H1 (cell line): ENCODE measurements around the gene PSMD9. TPM values are rescaled to one million over a fixed set of nuclear protein-coding genes. Genes with fewer than 3 reads are reported as not detected.

Experiments used
- CTCF ChIA-PET: fragments of 300-600 bp; sonication (Branson Sonifier 250); formaldehyde crosslinking; loops from one replicate; lab custom pipeline; 2021; ENCODE audit not compliant: partially characterized antibody; lab: Charles Lee
- POLR2A ChIA-PET: fragments of 300-600 bp; sonication (Branson Sonifier 250); formaldehyde crosslinking; loops from one replicate; lab custom pipeline; 2021; ENCODE audit warnings: inconsistent platforms; ENCODE audit not compliant: partially characterized antibody; lab: Charles Lee
- DNase-seq, 2 experiments: peaks; one replicate each; pipeline versions ENCODE4 v3.0.0 to v3.0.0-alpha.2; 2010 to 2022; ENCODE audit warnings: low spot score in 2 of 2, low read depth in 1 of 2, mixed read lengths in 1 of 2
- FAIRE-seq: peaks from 2 replicates; lab custom pipeline; 2011; peaks lifted over from hg19 to GRCh38; lab: Jason Lieb, UNC
- H2AFZ ChIP-seq: 2 replicates; pipeline ENCODE4 v1.8.1; 2012; ENCODE audit warnings: low read length, inconsistent platforms
- H2AK5ac ChIP-seq: 2 replicates; pipeline ENCODE4 v1.6.1; 2013; ENCODE audit warnings: low read depth, low read length
- H2BK120ac ChIP-seq: replicated peaks from 2 replicates; pipeline ENCODE3; 2013; ENCODE audit warnings: low read depth, low read length, inconsistent platforms
- H2BK12ac ChIP-seq: 2 replicates; pipeline ENCODE4 v1.6.1; 2013; ENCODE audit warnings: low read depth, low read length
- H2BK15ac ChIP-seq: 2 replicates; pipeline ENCODE4 v1.6.1; 2013; ENCODE audit warnings: low read length
- H2BK20ac ChIP-seq: 2 replicates; pipeline ENCODE4 v1.6.1; 2013; ENCODE audit warnings: low read length
- H2BK5ac ChIP-seq: 2 replicates; pipeline ENCODE4 v1.6.1; 2013; ENCODE audit warnings: low read depth, low read length
- H3K14ac ChIP-seq: 2 replicates; pipeline ENCODE4 v1.6.1; 2013; ENCODE audit warnings: inconsistent platforms; ENCODE audit not compliant: insufficient read length
- H3K18ac ChIP-seq: 2 replicates; pipeline ENCODE4 v1.6.1; 2013; ENCODE audit warnings: low read length; ENCODE audit errors: extremely low read depth
- H3K23ac ChIP-seq: 2 replicates; pipeline ENCODE4 v1.6.1; 2013; ENCODE audit warnings: inconsistent platforms; ENCODE audit not compliant: insufficient read length
- H3K23me2 ChIP-seq: 2 replicates; pipeline ENCODE4 v1.6.1; 2013; ENCODE audit warnings: low read depth, low read length
- H3K27ac ChIP-seq: 2 replicates; pipeline ENCODE4 v1.6.1; 2011; ENCODE audit warnings: low read depth, low read length, inconsistent platforms
- H3K27me3 ChIP-seq, 4 experiments: replicated peaks in 1 of 4; 1 replicate in 1 of 4; 2 replicates in 3 of 4; pipeline versions ENCODE4 v1.6.1 to v1.8.1; 2011 to 2013; ENCODE audit warnings: low read length in 3 of 4, mild to moderate bottlenecking in 3 of 4, inconsistent platforms in 2 of 4, mixed read lengths in 2 of 4, moderate library complexity in 1 of 4; ENCODE audit not compliant: control insufficient read depth in 3 of 4, insufficient read depth in 3 of 4; ENCODE audit errors: extremely low read depth in 1 of 4
- H3K36me3 ChIP-seq, 4 experiments: 2 replicates each; pipeline versions ENCODE4 v1.6.1 to v1.8.1; 2011 to 2013; ENCODE audit warnings: mild to moderate bottlenecking in 4 of 4, low read length in 3 of 4, moderate library complexity in 2 of 4, control low read depth in 1 of 4, inconsistent platforms in 1 of 4; ENCODE audit not compliant: insufficient read depth in 4 of 4, control insufficient read depth in 2 of 4
- H3K4ac ChIP-seq: replicated peaks from 2 replicates; pipeline ENCODE3; 2013; ENCODE audit warnings: low read length, low read depth, mixed read lengths, inconsistent platforms; ENCODE audit not compliant: insufficient read length
- H3K4me1 ChIP-seq, 4 experiments: replicated peaks in 1 of 4; 1 replicate in 1 of 4; 2 replicates in 3 of 4; pipeline versions ENCODE4 v1.6.1 to v1.8.1; 2011 to 2013; ENCODE audit warnings: low read length in 3 of 4, inconsistent platforms in 2 of 4, mixed read lengths in 1 of 4; ENCODE audit not compliant: insufficient read depth in 4 of 4, control insufficient read depth in 3 of 4
- H3K4me2 ChIP-seq, 2 experiments: 2 replicates each; pipeline versions ENCODE4 v1.6.1 to v1.8.1; 2011 to 2013; ENCODE audit warnings: low read depth in 2 of 2, low read length in 2 of 2, control low read depth in 1 of 2, inconsistent platforms in 1 of 2, mild to moderate bottlenecking in 1 of 2; ENCODE audit not compliant: insufficient read depth in 1 of 2
- H3K4me3 ChIP-seq, 4 experiments: fragments of 200-600, 300-600 bp in 1 of 4; sonication (generic), shearing (Covaris generic), sonication (Bioruptor Twin) in 1 of 4; 2 replicates each; pipeline versions ENCODE4 v1.5.1 to v1.8.1; 2011 to 2016; ENCODE audit warnings: low read length in 4 of 4, low read depth in 3 of 4, control low read depth in 2 of 4, inconsistent platforms in 2 of 4, mild to moderate bottlenecking in 2 of 4, mixed read lengths in 1 of 4, moderate library complexity in 1 of 4; ENCODE audit not compliant: insufficient read depth in 2 of 4; ENCODE audit errors: extremely low read depth in 1 of 4
- H3K56ac ChIP-seq: replicated peaks from 2 replicates; pipeline ENCODE3; 2013; ENCODE audit warnings: low read depth, mild to moderate bottlenecking, mixed read lengths, low read length, inconsistent platforms; ENCODE audit not compliant: insufficient read length
- H3K79me1 ChIP-seq: 2 replicates; pipeline ENCODE4 v1.6.1; 2013; ENCODE audit warnings: low read depth, low read length, control low read depth
- H3K79me2 ChIP-seq, 2 experiments: 2 replicates each; pipeline versions ENCODE4 v1.6.1 to v1.8.1; 2012 to 2013; ENCODE audit warnings: low read length in 2 of 2, mild to moderate bottlenecking in 2 of 2, inconsistent platforms in 1 of 2; ENCODE audit not compliant: insufficient read depth in 2 of 2, control insufficient read depth in 1 of 2
- H3K9ac ChIP-seq, 4 experiments: replicated peaks in 1 of 4; 1 replicate in 1 of 4; 2 replicates in 3 of 4; pipeline versions ENCODE4 v1.6.1 to v1.8.1; 2011 to 2013; ENCODE audit warnings: low read depth in 3 of 4, low read length in 3 of 4, control low read depth in 2 of 4, mild to moderate bottlenecking in 2 of 4, moderate library complexity in 2 of 4, inconsistent platforms in 1 of 4; ENCODE audit errors: extremely low read depth in 1 of 4
- H3K9me3 ChIP-seq, 2 experiments: 2 replicates each; pipeline versions ENCODE4 v1.6.1 to v1.8.1; 2012 to 2013; ENCODE audit warnings: mild to moderate bottlenecking in 2 of 2, moderate library complexity in 2 of 2, control low read depth in 1 of 2, inconsistent platforms in 1 of 2, low read depth in 1 of 2, low read length in 1 of 2, mixed read lengths in 1 of 2; ENCODE audit not compliant: insufficient read depth in 2 of 2
- H4K20me1 ChIP-seq, 2 experiments: replicated peaks in 1 of 2; 2 replicates each; pipeline versions ENCODE3 to v1.8.1; 2011 to 2013; ENCODE audit warnings: inconsistent platforms in 2 of 2, low read length in 2 of 2, mild to moderate bottlenecking in 1 of 2; ENCODE audit not compliant: insufficient read depth in 2 of 2, control insufficient read depth in 1 of 2
- H4K5ac ChIP-seq: 2 replicates; pipeline ENCODE4 v1.6.1; 2013; ENCODE audit warnings: low read length, low read depth, mixed read lengths, inconsistent platforms; ENCODE audit not compliant: insufficient read length
- H4K8ac ChIP-seq: 2 replicates; pipeline ENCODE4 v1.8.0; 2013; ENCODE audit warnings: mild to moderate bottlenecking, moderate library complexity, low read length, inconsistent platforms; ENCODE audit not compliant: insufficient read depth; ENCODE audit errors: extremely low read depth
- H4K91ac ChIP-seq: replicated peaks from 2 replicates; pipeline ENCODE3; 2013; ENCODE audit warnings: low read length, mixed read lengths, inconsistent platforms; ENCODE audit not compliant: insufficient read length
- ATF3 ChIP-seq: IDR thresholded peaks from 2 replicates; pipeline ENCODE4 v1.6.1; 2011; ENCODE audit warnings: low read depth, mild to moderate bottlenecking, low read length; ENCODE audit not compliant: insufficient read depth
- BACH1 ChIP-seq: IDR thresholded peaks from 2 replicates; pipeline ENCODE4 v1.6.1; 2012; ENCODE audit warnings: low read length, improper control_type of control experiment
- CTBP2 ChIP-seq: IDR thresholded peaks from 2 replicates; pipeline ENCODE4 v1.7.0; 2011; ENCODE audit warnings: borderline replicate concordance, mild to moderate bottlenecking, moderate library complexity, mixed read lengths, low read length; ENCODE audit not compliant: insufficient read depth, insufficient read length
- CTCF ChIP-seq, 3 experiments: IDR thresholded peaks; 1 replicate in 2 of 3; 2 replicates in 1 of 3; pipeline versions ENCODE4 v1.5.1 to v1.6.1; 2011; ENCODE audit warnings: low read length in 3 of 3, mild to moderate bottlenecking in 3 of 3, inconsistent platforms in 2 of 3, low read depth in 1 of 3, moderate library complexity in 1 of 3; ENCODE audit not compliant: insufficient read depth in 1 of 3; ENCODE audit errors: control extremely low read depth in 1 of 3
- EGR1 ChIP-seq: IDR thresholded peaks from 2 replicates; pipeline ENCODE4 v1.6.1; 2011; ENCODE audit warnings: low read depth, low read length, borderline replicate concordance
- HDAC6 ChIP-seq: IDR thresholded peaks from one replicate; pipeline ENCODE4 v1.7.1; 2012; ENCODE audit warnings: low read depth, mild to moderate bottlenecking, inconsistent platforms, low read length, moderate library complexity
- KDM1A ChIP-seq: fragments of 200-600, 300-600 bp; sonication (generic); IDR thresholded peaks from 2 replicates; pipeline ENCODE4 v1.7.1; 2016; ENCODE audit warnings: mild to moderate bottlenecking, low read length, borderline replicate concordance
- KDM5A ChIP-seq: fragments of 200-600 bp; IDR thresholded peaks from 2 replicates; pipeline ENCODE4 v1.7.1; 2012; ENCODE audit warnings: mild to moderate bottlenecking, low read length, inconsistent platforms, mixed read lengths
- RFX5 ChIP-seq: IDR thresholded peaks from 2 replicates; pipeline ENCODE4 v1.6.1; 2011; ENCODE audit warnings: low read depth, low read length, improper control_type of control experiment, borderline replicate concordance
- TCF12 ChIP-seq: IDR thresholded peaks from 2 replicates; pipeline ENCODE4 v1.6.1; 2011; ENCODE audit warnings: low read depth, mild to moderate bottlenecking, low read length
- WGBS, 2 experiments: shearing (Covaris generic) in 1 of 2; methylation state at CpG; one replicate each; pipeline versions ENCODE4 v1.1.6 to v1.1.7; 2013 to 2015; ENCODE audit warnings: low lambda C conversion rate in 2 of 2, mixed read lengths in 2 of 2, inconsistent platforms in 1 of 2, low coverage in 1 of 2, missing lambda C conversion rate in 1 of 2; ENCODE audit not compliant: insufficient replicate concordance in 2 of 2, insufficient coverage in 1 of 2, insufficient read length in 1 of 2; ENCODE audit errors: extremely low coverage in 1 of 2, missing lambda C conversion rate in 1 of 2; 5-methylcytosine and 5-hydroxymethylcytosine counted together
- polyA plus RNA-seq, 7 experiments: library from polyadenylated mRNA; depleted of rRNA in 3 of 7; stranded (reverse) in 5 of 7; unstranded in 2 of 7; fragments of >200 nt in 5 of 7; fragments of 200-250 nt in 2 of 7; gene quantifications; 1 replicate in 5 of 7; 2 replicates in 1 of 7; 4 replicates in 1 of 7; pipeline versions ENCODE4 v1.2.1 to v1.2.3, GENCODE V29; 2011 to 2013; ENCODE audit warnings: missing spikeins in 2 of 7, mixed read lengths in 2 of 7
- total RNA-seq: library from RNA; stranded (reverse); fragmentation: NEBNext Ultra II Directional; extraction: Animal tissue kit (Norgen Biotek cat#: 25700); gene quantifications from 2 replicates; pipeline ENCODE4 v1.2.1, GENCODE V29; 2021

PSMD9 gene
- total and polyA plus RNA-seq, 2 of the 8 experiments (the other 6 are each of a cell fraction or from before 2014, with no cell fraction given) = 28.8 to 36.1 TPM

GRCh38 chr12:121872546-121873215 is 15.9 kb upstream of the PSMD9 start:
- Histone ChIP-seq H3K4ac (no peak overlapping the region), H4K5ac (no peak overlapping the region), H3K9ac (no peak overlapping the region; a peak in 1 of 7 replicates), H3K4me3 (no peak overlapping the region), H3K4me2 (no peak overlapping the region), H2AK5ac (no peak overlapping the region), H2BK120ac (no peak overlapping the region), H4K8ac (no peak overlapping the region), H3K56ac (no peak overlapping the region), H3K79me2 (no peaks in the 10 kb centered on the region), H2BK12ac (no peak overlapping the region), H3K36me3 (no peaks in the 10 kb centered on the region), H3K23me2 (no peaks in the 10 kb centered on the region), H3K27ac (no peak overlapping the region), H4K20me1 (no peaks in the 10 kb centered on the region), H2BK15ac (no peak overlapping the region), H2AFZ (no peak overlapping the region), H3K79me1 (no peaks in the 10 kb centered on the region), H4K91ac (no peak overlapping the region), H2BK5ac (no peak overlapping the region), H3K27me3 (no peaks in the 10 kb centered on the region), H2BK20ac (no peak overlapping the region), H3K23ac (no peak overlapping the region), H3K18ac (no peak overlapping the region), H3K9me3 (no peaks in the 10 kb centered on the region), H3K4me1 (no peaks in the 10 kb centered on the region), H3K14ac (no peak overlapping the region)
- FAIRE-seq (no peak), DNase-seq (no peak)
- CTCF ChIA-PET = interaction anchor here (1.3 to 2.6 kb wide), 4 partner anchors 10 to 35 kb away, joined by 4 to 11 read pairs (median 8); partner anchors contain the start of gene PSMD9
- 90% methylated on average over 5 of the region's 5 CpGs; no CpG with 5 or more reads in 1 of the 2 experiments for WGBS, 2 experiments
- POLR2A ChIA-PET = interaction anchor here (0.8 to 1.6 kb wide), 3 partner anchors 66 to 74 kb away, joined by 3 to 4 read pairs (median 4); no protein-coding TSS in a partner anchor
- TF ChIP-seq BACH1 (no peak), RFX5 (no peak), CTBP2 (no peak), TCF12 (no peak), ATF3 (no peak), CTCF (IDR thresholded peaks at IDR 0.05; ENCODE audit: control extremely low read depth in 1 of 3, insufficient read depth in 1 of 3, low read depth in 1 of 3, low read length in 3 of 3) (no peak), KDM1A (no peak), HDAC6 (no peak), KDM5A (no peak), EGR1 (no peak)
